ENCODE results near the gene SOCS2.
A peak's percentile ranks its signal among the peaks of the same experiment; 100 is the strongest.
"Not testable (repeated sequence)": the region's sequence is repeated elsewhere in the genome, so short reads cannot be mapped to it uniquely, and the experiment has no call there.

The SOCS2 gene

DNA sequence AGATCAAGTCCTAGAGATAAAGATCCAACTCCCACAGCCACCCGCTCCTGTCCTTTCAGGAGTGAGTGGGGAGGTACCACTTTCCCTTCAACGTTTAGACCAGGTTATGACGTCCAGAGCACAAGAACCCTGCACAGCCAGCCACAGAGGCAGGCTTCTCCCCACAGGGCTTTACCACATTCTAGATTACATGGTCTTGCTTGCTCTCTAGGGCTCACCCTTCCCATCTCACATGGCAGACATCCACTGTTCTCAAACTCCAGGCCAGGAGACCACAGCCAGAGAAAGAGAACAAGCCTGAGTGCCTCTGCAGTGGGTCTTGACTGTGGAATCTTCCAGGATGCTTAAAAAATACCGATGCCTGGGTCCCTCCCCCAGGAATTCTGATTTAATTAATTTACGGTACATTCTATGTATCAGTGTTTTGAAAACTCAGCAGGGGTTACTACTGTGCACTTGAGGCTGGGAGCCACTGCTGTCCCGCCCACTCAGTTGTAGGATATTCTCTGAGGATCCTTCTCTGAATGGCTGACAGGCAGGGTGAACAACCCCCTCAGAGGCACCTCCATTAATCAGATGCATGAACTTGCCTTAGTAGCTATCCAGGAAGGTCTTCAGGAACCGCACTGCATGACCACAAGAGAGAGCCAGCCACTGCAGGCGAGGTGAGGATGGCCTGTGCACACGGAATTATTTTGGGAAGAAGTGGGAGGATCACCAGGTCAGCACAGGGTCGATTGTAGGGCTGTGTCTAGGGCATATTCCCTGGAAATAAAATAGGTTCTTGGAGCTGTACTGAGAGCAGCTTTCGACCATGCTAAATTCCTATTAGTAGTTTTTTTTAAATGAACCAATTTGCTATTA is 21.5 kb upstream of the SOCS2 start:
- TF ChIP-seq, protein P1, sequence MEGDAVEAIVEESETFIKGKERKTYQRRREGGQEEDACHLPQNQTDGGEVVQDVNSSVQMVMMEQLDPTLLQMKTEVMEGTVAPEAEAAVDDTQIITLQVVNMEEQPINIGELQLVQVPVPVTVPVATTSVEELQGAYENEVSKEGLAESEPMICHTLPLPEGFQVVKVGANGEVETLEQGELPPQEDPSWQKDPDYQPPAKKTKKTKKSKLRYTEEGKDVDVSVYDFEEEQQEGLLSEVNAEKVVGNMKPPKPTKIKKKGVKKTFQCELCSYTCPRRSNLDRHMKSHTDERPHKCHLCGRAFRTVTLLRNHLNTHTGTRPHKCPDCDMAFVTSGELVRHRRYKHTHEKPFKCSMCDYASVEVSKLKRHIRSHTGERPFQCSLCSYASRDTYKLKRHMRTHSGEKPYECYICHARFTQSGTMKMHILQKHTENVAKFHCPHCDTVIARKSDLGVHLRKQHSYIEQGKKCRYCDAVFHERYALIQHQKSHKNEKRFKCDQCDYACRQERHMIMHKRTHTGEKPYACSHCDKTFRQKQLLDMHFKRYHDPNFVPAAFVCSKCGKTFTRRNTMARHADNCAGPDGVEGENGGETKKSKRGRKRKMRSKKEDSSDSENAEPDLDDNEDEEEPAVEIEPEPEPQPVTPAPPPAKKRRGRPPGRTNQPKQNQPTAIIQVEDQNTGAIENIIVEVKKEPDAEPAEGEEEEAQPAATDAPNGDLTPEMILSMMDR (conservative IDR thresholded peaks at IDR 0.05), result no peak
- peak overlapping the region; percentile 57; the same call in 1 of the 2 replicates for H3K27ac ChIP-seq

DNA sequence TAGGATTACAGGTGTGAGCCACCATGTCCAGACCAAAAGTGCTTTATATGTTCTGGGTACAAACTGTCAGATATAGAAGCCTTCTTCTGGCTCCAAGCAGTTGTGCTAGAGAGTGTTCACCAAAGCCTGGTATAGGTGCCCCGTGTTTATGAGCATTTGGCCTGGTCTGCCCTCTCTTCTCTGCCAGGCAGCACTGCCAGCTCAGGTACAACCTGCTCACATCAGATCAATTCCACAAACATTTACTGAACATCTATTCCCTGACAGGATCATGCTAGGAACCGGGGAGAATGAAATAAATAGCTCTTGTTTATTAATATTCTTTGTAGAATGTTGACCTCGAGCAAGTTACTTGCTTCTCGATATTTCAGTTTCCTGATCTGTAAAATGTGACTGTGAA is 20.0 kb upstream of the SOCS2 start:
- TF ChIP-seq, protein P1 (conservative IDR thresholded peaks at IDR 0.05), result no peak
- H3K27ac ChIP-seq, result peak overlapping the region; percentile 57

DNA sequence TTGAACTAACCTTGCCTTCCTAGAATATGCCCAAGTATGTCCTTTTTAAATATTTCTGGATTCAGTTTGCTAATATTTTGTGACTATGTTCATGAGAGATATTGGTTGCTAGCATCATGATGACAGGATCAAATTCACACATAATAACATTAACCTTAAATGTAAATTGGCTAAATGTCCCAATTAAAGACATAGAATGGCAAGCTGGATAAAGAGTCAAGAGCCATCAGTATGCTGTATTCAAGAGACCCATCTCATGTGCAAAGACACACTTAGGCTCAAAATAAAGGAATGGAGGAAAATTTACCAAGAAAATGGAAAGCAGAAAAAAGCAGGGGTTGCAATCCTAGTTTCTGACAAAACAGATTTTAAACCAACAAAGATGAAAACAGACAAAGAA is 14.6 kb upstream of the SOCS2 start:
- not testable (repeated sequence) for H3K27ac ChIP-seq

DNA sequence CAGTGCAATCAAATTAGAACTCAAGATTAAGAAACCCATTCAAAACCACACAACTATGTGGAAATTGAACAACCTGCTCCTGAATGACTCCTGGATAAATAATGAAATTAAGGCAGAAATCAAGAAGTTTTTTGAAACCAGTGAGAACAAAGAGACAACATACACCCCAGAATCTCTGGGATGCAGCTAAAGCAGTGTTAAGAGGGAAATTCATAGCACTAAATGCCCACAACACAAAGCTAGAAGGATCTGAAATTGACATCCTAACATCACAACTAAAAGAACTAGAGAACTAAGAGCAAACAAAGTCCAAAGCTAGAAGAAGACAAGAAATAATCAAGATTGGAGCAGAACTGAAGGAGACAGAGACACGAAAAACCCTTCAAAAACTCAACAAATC is 13.8 kb upstream of the SOCS2 start:
- H3K27ac ChIP-seq, result not testable (repeated sequence)

DNA sequence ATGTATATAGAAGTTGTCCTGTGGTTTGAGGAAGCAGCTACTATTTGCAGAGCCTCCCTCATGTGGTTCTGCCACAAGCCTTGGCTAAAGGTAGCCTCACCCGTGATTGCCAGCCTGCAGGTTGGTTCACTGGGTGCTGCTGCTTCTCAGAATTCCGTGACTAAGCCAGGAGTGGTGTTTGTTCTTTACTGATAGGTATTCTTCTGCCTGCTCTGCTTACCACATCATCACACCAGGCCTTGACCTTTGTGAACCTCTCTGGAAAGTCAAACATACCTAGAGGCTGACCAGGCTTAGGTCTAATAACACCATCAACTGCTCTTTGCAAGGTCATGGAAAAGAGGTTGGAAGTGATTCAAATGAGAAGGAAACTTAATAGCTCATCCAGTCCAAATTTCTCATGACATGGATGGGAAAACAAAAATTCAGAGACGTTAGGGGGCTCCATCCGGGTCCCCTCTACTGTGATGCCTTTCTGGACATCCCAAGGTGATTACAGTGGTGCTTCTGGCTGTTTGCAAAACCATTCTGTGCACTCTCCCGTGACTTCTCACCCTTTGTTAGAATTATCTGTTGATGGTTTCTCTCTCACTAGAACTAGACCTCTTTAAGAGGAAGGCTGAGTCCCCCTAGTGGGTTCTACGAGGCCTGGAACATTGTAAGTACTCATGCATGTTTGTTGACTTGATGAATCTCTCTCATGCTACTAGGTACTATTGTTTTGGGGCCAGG is 8.5 kb upstream of the SOCS2 start:
- no peak overlapping the region for H3K27ac ChIP-seq
- TF ChIP-seq, protein P1 (conservative IDR thresholded peaks at IDR 0.05), result no peak; the same call in 1 of the 2 replicates

GRCh38 chr12:93565760-93566159 is 6.7 kb upstream of the SOCS2 start:
- no peak overlapping the region for H3K27ac ChIP-seq
- TF ChIP-seq, protein P1 (conservative IDR thresholded peaks at IDR 0.05), result no peak

GRCh38 chr12:93567174-93567573 is 5.3 kb upstream of the SOCS2 start:
- TF ChIP-seq, protein P1 (conservative IDR thresholded peaks at IDR 0.05), result no peak
- H3K27ac ChIP-seq, result no peak overlapping the region

- H3K27ac ChIP-seq, result no peak overlapping the region
- TF ChIP-seq, protein P1 (conservative IDR thresholded peaks at IDR 0.05), result no peak
These were observed 4.4 kb upstream of the SOCS2 start for GRCh38 chr12:93568091-93568490.
